ENCODE measurements around the gene MGAT4A.

DNA sequence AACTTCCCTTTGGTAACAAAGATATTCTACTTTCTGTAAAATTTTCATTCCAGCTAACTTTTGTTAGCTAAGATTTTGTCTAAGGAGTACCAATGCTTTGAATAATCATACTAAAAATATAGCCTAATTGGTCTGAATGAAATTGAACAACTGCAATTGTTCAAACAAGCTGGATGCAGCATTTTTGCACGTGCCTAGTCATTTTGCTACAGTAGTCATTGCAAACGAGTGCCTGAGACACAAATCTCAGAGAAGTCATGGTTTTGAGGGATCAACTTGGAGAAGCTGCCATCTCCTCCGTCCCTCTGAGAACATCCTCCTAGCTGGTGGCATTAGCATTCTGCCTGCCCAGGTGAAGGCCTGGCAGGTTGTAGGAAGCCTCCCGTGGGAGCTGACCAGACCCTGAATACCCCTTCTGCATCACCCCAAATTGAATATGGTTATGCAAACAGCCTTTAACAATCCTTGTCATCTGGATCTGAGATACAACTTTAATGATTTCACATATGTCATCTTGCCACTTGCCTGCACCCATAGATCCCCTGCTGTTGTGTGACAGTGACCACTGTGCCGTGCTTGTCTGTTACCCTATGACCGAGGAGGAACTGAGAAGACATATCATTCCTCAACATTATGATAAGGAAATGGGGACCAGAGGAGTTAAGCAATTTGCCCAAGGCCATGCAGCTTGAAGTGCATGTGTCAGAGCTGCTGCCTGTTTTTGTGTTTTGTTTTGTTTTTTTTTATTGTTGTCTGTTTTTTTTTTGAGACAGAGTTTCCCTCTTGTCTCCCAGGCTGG, 29.1 kb upstream of the MGAT4A start:
- TF ChIP-seq, protein P1, sequence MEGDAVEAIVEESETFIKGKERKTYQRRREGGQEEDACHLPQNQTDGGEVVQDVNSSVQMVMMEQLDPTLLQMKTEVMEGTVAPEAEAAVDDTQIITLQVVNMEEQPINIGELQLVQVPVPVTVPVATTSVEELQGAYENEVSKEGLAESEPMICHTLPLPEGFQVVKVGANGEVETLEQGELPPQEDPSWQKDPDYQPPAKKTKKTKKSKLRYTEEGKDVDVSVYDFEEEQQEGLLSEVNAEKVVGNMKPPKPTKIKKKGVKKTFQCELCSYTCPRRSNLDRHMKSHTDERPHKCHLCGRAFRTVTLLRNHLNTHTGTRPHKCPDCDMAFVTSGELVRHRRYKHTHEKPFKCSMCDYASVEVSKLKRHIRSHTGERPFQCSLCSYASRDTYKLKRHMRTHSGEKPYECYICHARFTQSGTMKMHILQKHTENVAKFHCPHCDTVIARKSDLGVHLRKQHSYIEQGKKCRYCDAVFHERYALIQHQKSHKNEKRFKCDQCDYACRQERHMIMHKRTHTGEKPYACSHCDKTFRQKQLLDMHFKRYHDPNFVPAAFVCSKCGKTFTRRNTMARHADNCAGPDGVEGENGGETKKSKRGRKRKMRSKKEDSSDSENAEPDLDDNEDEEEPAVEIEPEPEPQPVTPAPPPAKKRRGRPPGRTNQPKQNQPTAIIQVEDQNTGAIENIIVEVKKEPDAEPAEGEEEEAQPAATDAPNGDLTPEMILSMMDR (conservative IDR thresholded peaks at IDR 0.05; ENCODE audit: low read length): no peak
- TF ChIP-seq EZH2phosphoT487 (IDR thresholded peaks at IDR 0.05; ENCODE audit: borderline replicate concordance): no peak

All from Loucy (cell line).